SK-N-MC (cell line): ENCODE data around the gene DOCK9.

ENCODE experiments used
- DNase-seq: peaks from one replicate; pipeline ENCODE4 v3.0.0-alpha.2; 2011; ENCODE audit warnings: low read depth, low spot score
- H3K27ac ChIP-seq: fragments of 200-600 bp; sonication (generic); 2 replicates; pipeline ENCODE4 v1.5.1; 2016; ENCODE audit warnings: mixed run types
- H3K36me3 ChIP-seq: fragments of 200-600 bp; sonication (generic); 2 replicates; pipeline ENCODE4 v1.6.1; 2017; ENCODE audit warnings: antibody characterized with exemption, low read length, mixed read lengths; ENCODE audit not compliant: insufficient read depth
- H3K4me3 ChIP-seq: fragments of 200-600 bp; sonication (generic); 2 replicates; pipeline ENCODE4 v1.5.1; 2016
- H3K9ac ChIP-seq: fragments of 200-600 bp; sonication (generic); 2 replicates; pipeline ENCODE4 v1.8.0; 2017; ENCODE audit warnings: mixed run types, mixed read lengths; ENCODE audit not compliant: insufficient read length
- H3K9me3 ChIP-seq: fragments of 200-600 bp; sonication (generic); 2 replicates; pipeline ENCODE4 v1.6.1; 2017; ENCODE audit warnings: low read depth, mild to moderate bottlenecking, antibody characterized with exemption, low read length, moderate library complexity, mixed read lengths
- EZH2 ChIP-seq: fragments of 200-600 bp; sonication (generic); IDR thresholded peaks from one replicate; pipeline ENCODE4 v1.6.1; 2017; ENCODE audit warnings: antibody characterized with exemption
- FOXP2 ChIP-seq: optimal IDR thresholded peaks from 2 replicates; pipeline ENCODE3; 2011; ENCODE audit warnings: mild to moderate bottlenecking, moderate library complexity; ENCODE audit not compliant: insufficient read depth; ENCODE audit errors: extremely low read length, control extremely low read depth
- POLR2AphosphoS5 ChIP-seq: IDR thresholded peaks from 2 replicates; pipeline ENCODE4 v1.6.1; 2012; ENCODE audit warnings: mild to moderate bottlenecking, low read depth, low read length, borderline replicate concordance

The DOCK9 gene

GRCh38 chr13:98888890-98889279 is 89.0 kb downstream of the DOCK9 start:
- no peak for TF ChIP-seq FOXP2
- no peak for TF ChIP-seq POLR2AphosphoS5
- no peak for TF ChIP-seq EZH2
- Histone ChIP-seq H3K9ac (no peak overlapping the region), H3K27ac (no peak overlapping the region), H3K4me3 (no peak overlapping the region), H3K36me3 (no peaks in the 10 kb centered on the region), H3K9me3 (no peaks in the 10 kb centered on the region)
- no peak for DNase-seq

GRCh38 chr13:98888222-98888889 is 89.5 kb downstream of the DOCK9 start:
- TF ChIP-seq POLR2AphosphoS5 (no peak), EZH2 (no peak), FOXP2 (no peak)
- Histone ChIP-seq H3K4me3 (no peak overlapping the region), H3K36me3 (no peaks in the 10 kb centered on the region), H3K9me3 (no peaks in the 10 kb centered on the region), H3K9ac (no peak overlapping the region), H3K27ac (no peak overlapping the region)
- no peak for DNase-seq

GRCh38 chr13:98886587-98887230 is 91.2 kb downstream of the DOCK9 start:
- no peaks in the 10 kb centered on the region for H3K9me3 ChIP-seq
- no peaks in the 10 kb centered on the region for H3K36me3 ChIP-seq
- no peak overlapping the region for H3K9ac ChIP-seq
- TF ChIP-seq EZH2 (no peak), FOXP2 (no peak), POLR2AphosphoS5 (no peak)
- DNase-seq = no peak
- no peak overlapping the region for H3K27ac ChIP-seq
- H3K4me3 ChIP-seq = no peak overlapping the region

- Histone ChIP-seq H3K27ac (no peak overlapping the region), H3K4me3 (no peak overlapping the region), H3K9ac (no peak overlapping the region), H3K9me3 (no peaks in the 10 kb centered on the region), H3K36me3 (no peaks in the 10 kb centered on the region)
- TF ChIP-seq EZH2 (no peak), FOXP2 (no peak), POLR2AphosphoS5 (no peak)
- DNase-seq = no peak
These were observed 92.3 kb downstream of the DOCK9 start for GRCh38 chr13:98885600-98885999.

GRCh38 chr13:98883998-98884397 is 93.9 kb downstream of the DOCK9 start:
- no peaks in the 10 kb centered on the region for H3K9me3 ChIP-seq
- H3K9ac ChIP-seq = no peak overlapping the region
- DNase-seq = no peak
- TF ChIP-seq EZH2 (no peak), POLR2AphosphoS5 (no peak), FOXP2 (no peak)
- no peak overlapping the region for H3K27ac ChIP-seq
- H3K36me3 ChIP-seq = no peaks in the 10 kb centered on the region
- no peak overlapping the region for H3K4me3 ChIP-seq

- no peak for DNase-seq
- Histone ChIP-seq H3K27ac (no peak overlapping the region), H3K4me3 (no peak overlapping the region), H3K36me3 (no peaks in the 10 kb centered on the region), H3K9ac (no peak overlapping the region), H3K9me3 (no peaks in the 10 kb centered on the region)
- no peak for TF ChIP-seq FOXP2
- TF ChIP-seq EZH2 = no peak
- no peak for TF ChIP-seq POLR2AphosphoS5
These were observed 96.5 kb downstream of the DOCK9 start for GRCh38 chr13:98881390-98881789.

- TF ChIP-seq FOXP2 = no peak
- TF ChIP-seq POLR2AphosphoS5 = no peak
- TF ChIP-seq EZH2 = no peak
- H3K9ac ChIP-seq = no peak overlapping the region
- DNase-seq = no peak
- no peaks in the 10 kb centered on the region for H3K9me3 ChIP-seq
- no peaks in the 10 kb centered on the region for H3K36me3 ChIP-seq
- no peak overlapping the region for H3K27ac ChIP-seq
- H3K4me3 ChIP-seq = no peak overlapping the region
These were observed 97.2 kb downstream of the DOCK9 start for GRCh38 chr13:98880677-98881076.

- Histone ChIP-seq H3K9ac (no peak overlapping the region), H3K27ac (no peak overlapping the region), H3K9me3 (no peaks in the 10 kb centered on the region), H3K36me3 (no peaks in the 10 kb centered on the region), H3K4me3 (no peak overlapping the region)
- TF ChIP-seq POLR2AphosphoS5 (no peak), FOXP2 (no peak), EZH2 (no peak)
- DNase-seq = no peak
These were observed 97.9 kb downstream of the DOCK9 start for GRCh38 chr13:98879957-98880356.
